GM12873 (cell line): ENCODE data around the gene SSBP3.

Experiments
- CTCF ChIP-seq: IDR thresholded peaks from 2 replicates; pipeline ENCODE4 v1.5.1; 2012; ENCODE audit warnings: low read depth, mild to moderate bottlenecking, moderate library complexity, low read length, control low read depth; ENCODE audit not compliant: insufficient read depth; ENCODE audit errors: missing control alignments

Gene SSBP3

GRCh38 chr1:54310439-54311328, 95.5 kb downstream of the SSBP3 start:
- TF ChIP-seq CTCF, result peak; percentile 53

- no peak for TF ChIP-seq CTCF
These were observed 96.4 kb downstream of the SSBP3 start for GRCh38 chr1:54309631-54310366.

- no peak for TF ChIP-seq CTCF
These were observed 98.9 kb downstream of the SSBP3 start for GRCh38 chr1:54307305-54307704.

GRCh38 chr1:54305906-54306514, 100.2 kb downstream of the SSBP3 start:
- no peak for TF ChIP-seq CTCF

- TF ChIP-seq CTCF, result no peak
These were observed 101.7 kb downstream of the SSBP3 start for GRCh38 chr1:54304518-54304917.

- TF ChIP-seq CTCF, result no peak
These were observed 103.0 kb downstream of the SSBP3 start for GRCh38 chr1:54302951-54303843.
